Kidney tubule cell (primary cell): ENCODE results near the gene RCAN1.

ENCODE experiments used
- DNase-seq: peaks from one replicate; pipeline ENCODE4 v3.0.0-alpha.2; 2018; ENCODE audit warnings: low spot score

RCAN1 gene

DNA sequence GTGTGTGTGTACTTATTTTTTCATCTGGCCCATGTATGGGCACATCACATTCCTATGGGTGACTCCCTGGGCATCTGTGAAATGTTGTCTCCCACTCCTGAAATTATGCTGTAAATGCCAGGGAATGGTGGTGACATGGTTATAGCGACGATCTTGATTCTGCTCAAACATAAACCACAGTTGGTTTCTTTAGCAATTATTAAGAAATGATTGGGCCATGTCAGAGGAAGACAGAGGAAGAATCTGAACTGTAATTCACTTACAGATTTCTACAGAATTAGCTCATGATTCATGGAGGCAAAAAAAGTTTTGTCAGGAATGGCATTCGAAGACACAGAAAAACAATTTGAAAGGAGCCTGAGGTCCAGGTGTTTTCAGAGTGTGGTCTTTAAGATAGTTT, 77.1 kb downstream of the RCAN1 start:
- no peak for DNase-seq

DNA sequence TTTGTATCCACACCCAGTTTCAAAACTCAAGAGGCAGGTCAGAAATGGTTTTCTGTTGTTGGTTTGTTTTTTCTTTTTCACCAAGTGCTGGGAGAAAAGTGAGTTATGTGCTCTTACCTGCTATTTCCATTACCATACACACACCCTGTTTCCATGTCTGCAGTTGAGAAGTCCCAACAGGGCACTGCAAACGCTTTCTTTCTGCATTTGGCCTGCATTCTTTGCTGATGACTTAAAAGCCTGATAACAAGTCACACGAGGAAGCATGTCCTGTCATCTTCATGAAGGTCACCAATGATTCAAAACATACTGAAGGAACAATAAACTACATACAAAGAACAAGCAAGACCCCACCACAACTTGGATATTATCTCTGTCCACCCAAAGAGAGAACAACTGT, 78.1 kb downstream of the RCAN1 start:
- peak; percentile 72 for DNase-seq

DNA sequence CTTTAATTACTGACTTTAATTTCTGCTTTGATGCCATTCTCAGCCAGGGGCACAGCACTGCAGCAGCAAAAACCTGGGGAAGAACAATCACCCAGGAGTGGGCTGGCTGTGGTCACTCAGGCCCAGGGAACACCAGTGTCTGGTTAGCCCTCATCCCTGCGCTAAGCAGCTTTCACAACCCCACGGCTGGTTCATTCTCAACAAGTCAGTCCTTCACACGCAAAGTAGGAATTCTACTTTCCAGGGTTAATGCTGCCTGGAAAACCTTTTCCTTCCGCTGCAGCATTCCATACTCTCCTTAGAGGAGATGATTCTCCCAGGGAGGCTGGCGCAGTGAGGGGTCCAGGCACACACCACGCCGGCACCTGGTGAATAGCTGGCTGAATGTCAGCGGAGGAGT, 78.6 kb downstream of the RCAN1 start:
- no peak for DNase-seq

GRCh38 chr21:34535886-34536285, 79.0 kb downstream of the RCAN1 start:
- no peak for DNase-seq

DNA sequence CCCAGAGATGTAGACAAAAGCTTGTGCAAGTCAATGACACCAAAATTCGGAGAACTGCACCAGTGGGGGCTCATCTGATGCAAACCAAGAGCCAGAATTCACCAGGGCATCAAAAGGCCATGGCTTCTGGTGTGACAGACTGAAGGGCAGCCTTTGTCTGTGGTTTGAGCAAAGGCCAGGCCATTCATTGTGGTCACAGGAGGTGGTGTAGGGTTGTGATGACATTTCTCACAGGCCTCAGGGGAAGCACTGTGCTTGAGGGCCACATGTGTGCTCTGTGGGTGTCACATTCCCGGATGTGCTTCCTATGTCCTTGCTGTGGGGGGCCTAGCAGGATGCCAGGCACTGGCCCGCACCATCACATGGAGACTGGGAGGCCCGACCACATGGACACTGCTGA, 80.4 kb downstream of the RCAN1 start:
- DNase-seq = no peak

DNA sequence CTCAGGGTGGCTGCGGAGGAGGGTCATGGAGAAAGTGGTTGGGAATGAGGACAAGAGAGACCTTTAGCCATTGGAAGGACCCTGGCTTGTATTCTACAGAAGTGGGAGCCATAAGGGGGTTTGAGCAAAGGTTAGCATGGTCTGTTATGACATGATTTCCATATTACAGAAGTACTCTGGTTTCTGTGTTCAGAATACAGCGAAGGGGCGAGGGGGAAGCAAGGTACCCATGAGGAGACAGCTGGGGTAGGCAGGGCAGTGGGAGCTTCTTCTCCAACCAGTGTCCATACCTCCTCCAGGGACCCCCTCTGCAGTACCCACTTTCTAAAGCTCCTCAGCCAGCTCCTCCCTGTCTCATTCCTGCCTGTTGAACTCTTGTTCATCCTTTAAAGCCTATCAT, 81.0 kb downstream of the RCAN1 start:
- no peak for DNase-seq

DNA sequence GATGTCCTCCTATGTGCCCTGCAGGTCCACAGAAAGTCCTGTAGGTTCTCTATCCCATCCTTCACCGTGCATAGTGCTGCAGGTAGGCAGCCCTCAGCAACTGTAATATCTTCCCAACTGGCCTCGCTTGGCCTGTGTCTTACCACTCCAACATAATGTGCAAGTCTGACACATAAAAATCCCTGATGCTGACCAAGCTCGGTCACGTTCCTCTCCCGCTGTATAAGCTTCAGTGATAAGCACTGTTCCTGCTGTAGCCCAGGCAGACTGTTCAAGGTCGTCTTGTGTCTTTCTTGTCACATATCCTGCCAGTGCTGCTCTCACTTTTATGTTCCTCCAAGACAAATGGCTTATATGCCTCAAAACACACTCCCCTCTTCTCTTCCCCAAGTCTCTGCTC, 83.5 kb downstream of the RCAN1 start:
- DNase-seq = no peak

- DNase-seq = peak; percentile 78
Measured at GRCh38 chr21:34530261-34530660, 84.7 kb downstream of the RCAN1 start.

GRCh38 chr21:34528131-34528561, 86.8 kb downstream of the RCAN1 start:
- peak; percentile 49 for DNase-seq

GRCh38 chr21:34526618-34527290, 88.2 kb downstream of the RCAN1 start:
- peak; percentile 99 for DNase-seq

DNA sequence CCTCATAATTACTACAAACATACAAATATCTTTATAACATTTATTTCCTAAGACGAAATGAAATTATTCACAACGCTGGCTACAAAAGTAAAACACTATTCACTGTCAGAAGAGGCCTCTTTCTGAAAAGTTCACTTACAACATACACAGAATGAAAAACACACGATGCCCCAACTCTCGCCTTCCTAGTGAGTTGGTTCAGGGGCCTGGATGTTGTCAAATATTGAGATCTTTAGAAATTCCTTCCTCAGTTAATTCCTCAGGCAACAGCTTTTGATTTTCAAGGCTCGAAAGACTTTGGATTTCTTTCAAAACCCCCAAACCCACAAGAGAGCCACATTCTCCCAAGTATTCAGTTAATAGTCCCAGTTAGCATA, 88.7 kb downstream of the RCAN1 start:
- no peak for DNase-seq

GRCh38 chr21:34524646-34525601, 90.0 kb downstream of the RCAN1 start:
- peak; percentile 63 for DNase-seq

DNA sequence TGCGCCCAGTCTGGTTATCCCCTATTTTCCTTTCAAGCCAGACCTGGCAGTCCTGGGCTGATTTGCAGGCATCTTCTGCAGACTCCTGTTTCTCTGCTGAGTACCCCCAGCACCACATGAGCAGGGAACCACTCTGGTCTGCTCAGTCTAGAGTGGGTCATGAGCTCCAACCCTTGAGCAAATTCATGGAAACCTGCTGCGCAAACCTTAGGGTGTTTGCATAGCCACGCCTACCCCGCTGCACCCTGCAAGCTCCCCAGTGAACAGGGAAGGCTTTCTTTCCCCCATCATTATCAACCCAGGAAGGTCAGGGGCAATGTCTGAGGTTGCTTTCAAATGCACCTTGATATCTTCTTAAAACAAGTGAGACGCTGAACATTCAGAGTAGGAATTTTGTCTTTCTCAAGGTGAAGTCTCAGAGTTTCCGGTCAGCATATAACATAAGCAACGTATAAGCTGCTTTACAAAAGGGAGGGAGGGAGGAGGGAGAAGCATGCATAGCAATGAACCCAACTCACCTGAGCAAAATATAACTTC, 91.8 kb downstream of the RCAN1 start:
- no peak for DNase-seq

- no peak for DNase-seq
Measured at GRCh38 chr21:34522284-34522683, 92.6 kb downstream of the RCAN1 start.

GRCh38 chr21:34521561-34521960, 93.4 kb downstream of the RCAN1 start:
- no peak for DNase-seq

DNA sequence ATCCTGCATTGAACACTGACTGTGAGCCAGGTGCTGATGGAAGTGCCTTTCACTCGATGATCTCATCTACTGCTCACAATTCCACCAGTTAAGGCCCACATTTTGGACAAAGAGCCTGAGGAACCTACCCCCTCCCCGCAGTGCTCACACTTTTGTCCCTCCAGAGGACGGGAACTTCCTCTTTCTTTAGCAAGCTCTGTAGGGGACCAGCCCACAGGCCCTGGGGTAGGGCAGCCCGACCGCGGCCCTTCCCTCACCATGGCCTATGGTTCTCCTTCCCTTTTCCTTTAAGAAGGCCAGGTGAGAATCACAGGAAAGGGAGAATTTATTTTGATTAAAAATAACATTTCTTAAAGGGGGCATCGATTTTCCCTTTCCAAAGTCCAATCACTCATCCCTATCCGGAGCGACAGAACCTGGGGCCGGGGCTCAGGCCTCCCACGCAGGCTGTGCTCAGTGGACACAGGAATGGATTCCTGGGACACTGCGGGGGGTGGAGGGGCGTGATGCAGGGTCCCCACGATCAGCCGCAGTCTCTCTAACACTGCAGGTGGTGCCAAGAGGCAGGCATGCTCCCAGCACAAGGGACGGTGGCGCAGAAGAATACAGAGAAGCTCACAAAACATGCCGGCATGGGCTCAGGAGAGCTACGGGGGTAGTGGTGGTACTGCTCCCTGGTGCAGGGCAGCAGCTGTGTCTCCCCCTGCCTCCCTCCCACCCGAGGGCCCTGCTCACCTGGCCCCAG, 94.0 kb downstream of the RCAN1 start:
- no peak for DNase-seq

GRCh38 chr21:34520281-34520680, 94.6 kb downstream of the RCAN1 start:
- DNase-seq = no peak

GRCh38 chr21:34519694-34520093, 95.2 kb downstream of the RCAN1 start:
- no peak for DNase-seq

GRCh38 chr21:34519016-34519415, 95.9 kb downstream of the RCAN1 start:
- no peak for DNase-seq

DNA sequence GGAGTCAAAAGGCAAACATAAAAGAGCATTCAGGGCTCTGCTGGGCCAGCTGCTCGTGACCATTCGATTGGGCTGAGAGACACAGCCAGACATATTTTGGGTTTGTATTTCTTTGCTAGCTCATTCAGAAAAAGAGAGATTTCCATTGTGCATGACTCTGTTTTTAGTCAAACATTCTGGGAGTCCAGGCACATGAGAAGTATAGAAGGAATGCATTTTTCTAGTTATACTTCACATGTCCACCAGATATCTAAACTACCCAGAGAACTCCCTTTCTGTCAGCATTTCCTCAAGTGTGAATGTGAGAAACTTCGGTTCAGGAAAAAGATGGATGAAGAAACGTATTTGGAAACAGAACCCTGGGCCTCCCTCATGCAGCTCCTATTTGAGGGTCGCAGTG, 96.6 kb downstream of the RCAN1 start:
- no peak for DNase-seq

GRCh38 chr21:34517491-34518245, 97.2 kb downstream of the RCAN1 start:
- peak; percentile 50 for DNase-seq

- DNase-seq = no peak
Measured at GRCh38 chr21:34517039-34517438, 97.9 kb downstream of the RCAN1 start.
